ENCODE data around the gene CCDC110. TPM values are rescaled to one million over a fixed set of nuclear protein-coding genes. Genes with fewer than 3 reads are reported as not detected.

The CCDC110 gene
- polyA plus RNA-seq, 2 of the 4 experiments (the other 2 are of a cell fraction), result 0.06 TPM; not detected in 1

DNA sequence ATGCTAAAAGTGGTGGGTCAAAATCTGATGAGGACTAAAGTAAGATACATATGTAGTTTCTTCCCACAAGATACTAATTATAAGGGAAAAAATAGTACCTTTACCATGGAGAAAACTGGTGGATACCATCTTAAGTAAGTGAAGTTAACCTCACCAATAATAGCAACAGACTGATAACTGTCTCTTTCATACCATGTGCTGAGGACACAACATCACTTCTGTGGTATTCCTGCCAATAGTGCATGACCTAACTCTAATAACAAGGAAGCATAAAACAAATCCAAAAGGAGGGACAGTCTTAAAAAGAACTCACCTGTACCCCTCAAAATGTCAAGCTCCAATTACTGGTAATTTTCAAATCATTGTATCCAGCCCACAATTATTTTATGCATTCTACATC, 54.6 kb downstream of the CCDC110 start:
- no peak for TF ChIP-seq FOXS1 (CRISPR knock-in tag; IDR thresholded peaks at IDR 0.05)
- no peak for TF ChIP-seq HEYL (CRISPR knock-in tag; IDR thresholded peaks at IDR 0.05)
- no peak for TF ChIP-seq POLR2A (IDR thresholded peaks at IDR 0.05; ENCODE audit: low read length)
- TF ChIP-seq CBX2 (IDR thresholded peaks at IDR 0.05; ENCODE audit: borderline replicate concordance, low read depth), result no peak
- TF ChIP-seq KDM5A (IDR thresholded peaks at IDR 0.05), result no peak
- no peak for TF ChIP-seq HOXA7 (CRISPR knock-in tag; IDR thresholded peaks at IDR 0.05)
- TF ChIP-seq, protein P1, sequence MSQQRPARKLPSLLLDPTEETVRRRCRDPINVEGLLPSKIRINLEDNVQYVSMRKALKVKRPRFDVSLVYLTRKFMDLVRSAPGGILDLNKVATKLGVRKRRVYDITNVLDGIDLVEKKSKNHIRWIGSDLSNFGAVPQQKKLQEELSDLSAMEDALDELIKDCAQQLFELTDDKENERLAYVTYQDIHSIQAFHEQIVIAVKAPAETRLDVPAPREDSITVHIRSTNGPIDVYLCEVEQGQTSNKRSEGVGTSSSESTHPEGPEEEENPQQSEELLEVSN (IDR thresholded peaks at IDR 0.05; ENCODE audit: borderline replicate concordance, low read depth), result no peak
- no peak for TF ChIP-seq SMC3 (IDR thresholded peaks at IDR 0.05)
- no peak for TF ChIP-seq CEBPB (IDR thresholded peaks at IDR 0.05)
- TF ChIP-seq RNF2 (IDR thresholded peaks at IDR 0.05; ENCODE audit: borderline replicate concordance, low read depth), result no peak
- no peak for TF ChIP-seq POLR2AphosphoS2 (conservative IDR thresholded peaks at IDR 0.05; ENCODE audit: low read length)
- Histone ChIP-seq H3K4me1 (no peaks in the 10 kb centered on the region), H3K9me3 (no peaks in the 10 kb centered on the region), H3K4me2 (no peak overlapping the region), H3K4me3 (no peak overlapping the region), H3K27ac (no peak overlapping the region)
- no peak for FAIRE-seq
- no peak for DNase-seq (ENCODE audit: low read depth in 1 of 2, low spot score in 1 of 2)
- CTCF ChIA-PET, result interaction anchor here (1.1 kb wide), 1 partner anchor 254 kb away, joined by 3 read pairs; no protein-coding TSS in a partner anchor
- POLR2A ChIA-PET, result no interaction called here
- ATAC-seq, result no peak

DNA sequence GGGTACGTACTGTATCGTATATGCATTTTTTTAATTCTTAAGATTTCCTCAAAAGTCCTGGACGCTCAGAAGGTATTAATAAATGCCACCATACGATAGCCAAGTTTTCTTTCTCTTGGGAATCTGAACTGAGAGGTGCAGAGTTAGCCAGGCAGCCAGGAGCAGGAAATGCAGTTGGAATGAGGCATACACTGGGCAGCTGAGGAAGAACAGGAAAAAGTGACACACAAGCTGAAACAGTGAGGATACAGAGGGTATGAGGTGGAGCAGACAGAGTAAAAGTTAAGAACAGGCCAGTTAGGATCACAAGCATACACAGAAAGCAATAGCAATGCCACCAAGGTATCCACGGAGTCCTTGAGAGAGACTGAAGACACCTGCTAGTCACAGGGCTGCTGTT, 59.1 kb downstream of the CCDC110 start:
- FAIRE-seq (no peak), ATAC-seq (no peak), DNase-seq (ENCODE audit: low read depth in 1 of 2, low spot score in 1 of 2) (no peak)
- ChIA-PET CTCF (interaction anchor here (1.4 kb wide), 1 partner anchor 9 kb away, joined by 4 read pairs; no protein-coding TSS in a partner anchor), POLR2A (no interaction called here)
- no peak overlapping the region for H3K27ac ChIP-seq
- H3K4me3 ChIP-seq, result no peak overlapping the region
- TF ChIP-seq RARB (CRISPR knock-in tag; IDR thresholded peaks at IDR 0.05) (no peak), TFCP2L1 (CRISPR knock-in tag; IDR thresholded peaks at IDR 0.05) (no peak), ZSCAN20 (CRISPR knock-in tag; IDR thresholded peaks at IDR 0.05) (no peak), HOXB13 (CRISPR knock-in tag; IDR thresholded peaks at IDR 0.05; ENCODE audit: low read depth) (no peak), CBX2 (IDR thresholded peaks at IDR 0.05; ENCODE audit: borderline replicate concordance, low read depth) (no peak), RCOR1 (IDR thresholded peaks at IDR 0.05; ENCODE audit: low read depth, low read length) (no peak), NPAS2 (CRISPR knock-in tag; IDR thresholded peaks at IDR 0.05; ENCODE audit: borderline replicate concordance) (no peak), CHD2 (IDR thresholded peaks at IDR 0.05; ENCODE audit: low read length, partially characterized antibody) (no peak), CHD4 (IDR thresholded peaks at IDR 0.05; ENCODE audit: borderline replicate concordance) (no peak), ESRRA (IDR thresholded peaks at IDR 0.05; ENCODE audit: borderline replicate concordance, low read length) (no peak), POLR2A (IDR thresholded peaks at IDR 0.05; ENCODE audit: low read length) (no peak), ZNF302 (CRISPR knock-in tag; IDR thresholded peaks at IDR 0.05) (no peak), POLR2AphosphoS2 (conservative IDR thresholded peaks at IDR 0.05; ENCODE audit: low read length) (no peak), KDM1A (IDR thresholded peaks at IDR 0.05; ENCODE audit: low read depth) (no peak), BHLHE40 (IDR thresholded peaks at IDR 0.05; ENCODE audit: low read depth, low read length) (no peak), FOXS1 (CRISPR knock-in tag; IDR thresholded peaks at IDR 0.05) (no peak)
- TF ChIP-seq, protein P2, sequence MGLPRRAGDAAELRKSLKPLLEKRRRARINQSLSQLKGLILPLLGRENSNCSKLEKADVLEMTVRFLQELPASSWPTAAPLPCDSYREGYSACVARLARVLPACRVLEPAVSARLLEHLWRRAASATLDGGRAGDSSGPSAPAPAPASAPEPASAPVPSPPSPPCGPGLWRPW (IDR thresholded peaks at IDR 0.05), result no peak
- TF ChIP-seq, protein P3, sequence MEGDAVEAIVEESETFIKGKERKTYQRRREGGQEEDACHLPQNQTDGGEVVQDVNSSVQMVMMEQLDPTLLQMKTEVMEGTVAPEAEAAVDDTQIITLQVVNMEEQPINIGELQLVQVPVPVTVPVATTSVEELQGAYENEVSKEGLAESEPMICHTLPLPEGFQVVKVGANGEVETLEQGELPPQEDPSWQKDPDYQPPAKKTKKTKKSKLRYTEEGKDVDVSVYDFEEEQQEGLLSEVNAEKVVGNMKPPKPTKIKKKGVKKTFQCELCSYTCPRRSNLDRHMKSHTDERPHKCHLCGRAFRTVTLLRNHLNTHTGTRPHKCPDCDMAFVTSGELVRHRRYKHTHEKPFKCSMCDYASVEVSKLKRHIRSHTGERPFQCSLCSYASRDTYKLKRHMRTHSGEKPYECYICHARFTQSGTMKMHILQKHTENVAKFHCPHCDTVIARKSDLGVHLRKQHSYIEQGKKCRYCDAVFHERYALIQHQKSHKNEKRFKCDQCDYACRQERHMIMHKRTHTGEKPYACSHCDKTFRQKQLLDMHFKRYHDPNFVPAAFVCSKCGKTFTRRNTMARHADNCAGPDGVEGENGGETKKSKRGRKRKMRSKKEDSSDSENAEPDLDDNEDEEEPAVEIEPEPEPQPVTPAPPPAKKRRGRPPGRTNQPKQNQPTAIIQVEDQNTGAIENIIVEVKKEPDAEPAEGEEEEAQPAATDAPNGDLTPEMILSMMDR (IDR thresholded peaks at IDR 0.05), result no peak
- TF ChIP-seq, protein P4, sequence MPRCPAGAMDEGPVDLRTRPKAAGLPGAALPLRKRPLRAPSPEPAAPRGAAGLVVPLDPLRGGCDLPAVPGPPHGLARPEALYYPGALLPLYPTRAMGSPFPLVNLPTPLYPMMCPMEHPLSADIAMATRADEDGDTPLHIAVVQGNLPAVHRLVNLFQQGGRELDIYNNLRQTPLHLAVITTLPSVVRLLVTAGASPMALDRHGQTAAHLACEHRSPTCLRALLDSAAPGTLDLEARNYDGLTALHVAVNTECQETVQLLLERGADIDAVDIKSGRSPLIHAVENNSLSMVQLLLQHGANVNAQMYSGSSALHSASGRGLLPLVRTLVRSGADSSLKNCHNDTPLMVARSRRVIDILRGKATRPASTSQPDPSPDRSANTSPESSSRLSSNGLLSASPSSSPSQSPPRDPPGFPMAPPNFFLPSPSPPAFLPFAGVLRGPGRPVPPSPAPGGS (IDR thresholded peaks at IDR 0.05), result no peak
- TF ChIP-seq, protein P5, sequence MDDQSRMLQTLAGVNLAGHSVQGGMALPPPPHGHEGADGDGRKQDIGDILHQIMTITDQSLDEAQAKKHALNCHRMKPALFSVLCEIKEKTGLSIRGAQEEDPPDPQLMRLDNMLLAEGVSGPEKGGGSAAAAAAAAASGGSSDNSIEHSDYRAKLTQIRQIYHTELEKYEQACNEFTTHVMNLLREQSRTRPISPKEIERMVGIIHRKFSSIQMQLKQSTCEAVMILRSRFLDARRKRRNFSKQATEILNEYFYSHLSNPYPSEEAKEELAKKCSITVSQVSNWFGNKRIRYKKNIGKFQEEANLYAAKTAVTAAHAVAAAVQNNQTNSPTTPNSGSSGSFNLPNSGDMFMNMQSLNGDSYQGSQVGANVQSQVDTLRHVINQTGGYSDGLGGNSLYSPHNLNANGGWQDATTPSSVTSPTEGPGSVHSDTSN (IDR thresholded peaks at IDR 0.05), result no peak
- no peak overlapping the region for H3K4me2 ChIP-seq
- 81% methylated on average over 5 of the region's 5 CpGs for WGBS (ENCODE audit: missing lambda C conversion rate)
- H3K4me1 ChIP-seq, result no peaks in the 10 kb centered on the region
- H3K9me3 ChIP-seq, result no peaks in the 10 kb centered on the region
